Measurements from ENCODE around the gene VAPB.

VAPB gene

GRCh38 chr20:58374027-58374850, 14.8 kb upstream of the VAPB start:
- H3K4me1 ChIP-seq (ENCODE audit: control insufficient read depth in 1 of 2, insufficient read depth in 1 of 2, low read depth in 1 of 2, low read length in 1 of 2), result no peaks in the 10 kb centered on the region
- no peaks in the 10 kb centered on the region for H3K9me3 ChIP-seq
- no peak for TF ChIP-seq CTCF (IDR thresholded peaks at IDR 0.05)
- H3K4me3 ChIP-seq (ENCODE audit: low read depth in 1 of 2, low read length in 1 of 2), result no peak overlapping the region
- H3K27ac ChIP-seq, result no peak overlapping the region
- peaks cover 40% of the 10 kb centered on the region for H3K27me3 ChIP-seq
- no peaks in the 10 kb centered on the region for H3K36me3 ChIP-seq

- Histone ChIP-seq H3K4me3 (ENCODE audit: low read depth in 1 of 2, low read length in 1 of 2) (no peak overlapping the region), H3K4me1 (ENCODE audit: control insufficient read depth in 1 of 2, insufficient read depth in 1 of 2, low read depth in 1 of 2, low read length in 1 of 2) (no peaks in the 10 kb centered on the region), H3K27me3 (peaks cover 44% of the 10 kb centered on the region), H3K27ac (no peak overlapping the region), H3K36me3 (no peaks in the 10 kb centered on the region), H3K9me3 (no peaks in the 10 kb centered on the region)
- no peak for TF ChIP-seq CTCF (IDR thresholded peaks at IDR 0.05)
Measured at GRCh38 chr20:58374906-58375758, 13.9 kb upstream of the VAPB start.

- no peak overlapping the region for H3K4me3 ChIP-seq (ENCODE audit: low read depth in 1 of 2, low read length in 1 of 2)
- H3K27ac ChIP-seq, result no peak overlapping the region
- no peak for TF ChIP-seq CTCF (IDR thresholded peaks at IDR 0.05)
Measured at GRCh38 chr20:58375759-58376352, 13.2 kb upstream of the VAPB start.

GRCh38 chr20:58377017-58377416, 12.0 kb upstream of the VAPB start:
- H3K9me3 ChIP-seq, result no peaks in the 10 kb centered on the region
- no peak overlapping the region for H3K27ac ChIP-seq
- no peak for TF ChIP-seq CTCF (IDR thresholded peaks at IDR 0.05)
- no peaks in the 10 kb centered on the region for H3K36me3 ChIP-seq
- no peaks in the 10 kb centered on the region for H3K4me1 ChIP-seq (ENCODE audit: control insufficient read depth in 1 of 2, insufficient read depth in 1 of 2, low read depth in 1 of 2, low read length in 1 of 2)
- no peak overlapping the region for H3K4me3 ChIP-seq (ENCODE audit: low read depth in 1 of 2, low read length in 1 of 2)
- peaks cover 44% of the 10 kb centered on the region for H3K27me3 ChIP-seq

More at GRCh38 chr20:58375759-58376352, 13.2 kb upstream of the VAPB start:
- Histone ChIP-seq H3K9me3 (no peaks in the 10 kb centered on the region), H3K36me3 (no peaks in the 10 kb centered on the region), H3K4me1 (ENCODE audit: control insufficient read depth in 1 of 2, insufficient read depth in 1 of 2, low read depth in 1 of 2, low read length in 1 of 2) (no peaks in the 10 kb centered on the region), H3K27me3 (peaks cover 44% of the 10 kb centered on the region)

GRCh38 chr20:58377766-58378401, 11.1 kb upstream of the VAPB start:
- Histone ChIP-seq H3K4me1 (ENCODE audit: control insufficient read depth in 1 of 2, insufficient read depth in 1 of 2, low read depth in 1 of 2, low read length in 1 of 2) (no peaks in the 10 kb centered on the region), H3K27ac (no peak overlapping the region), H3K4me3 (ENCODE audit: low read depth in 1 of 2, low read length in 1 of 2) (no peak overlapping the region), H3K36me3 (no peaks in the 10 kb centered on the region), H3K27me3 (peaks cover 49% of the 10 kb centered on the region), H3K9me3 (no peaks in the 10 kb centered on the region)
- TF ChIP-seq CTCF (IDR thresholded peaks at IDR 0.05), result no peak

Measured in neutrophil (primary cell).